ENCODE measurements around the gene WBP4. TPM values are rescaled to one million over a fixed set of nuclear protein-coding genes. Genes with fewer than 3 reads are reported as not detected.

Gene WBP4
- total RNA-seq, 1 experiment from 2014 or later: 14.5 TPM

GRCh38 chr13:41012536-41012935, 48.8 kb upstream of the WBP4 start:
- Histone ChIP-seq H3K79me2 (ENCODE audit: insufficient read depth, low read length) (peaks cover 88% of the 10 kb centered on the region), H3K9me3 (ENCODE audit: control insufficient read depth in 1 of 2, insufficient read depth in 1 of 2, low read depth in 1 of 2, low read length in 2 of 2) (no peaks in the 10 kb centered on the region), H3K9ac (ENCODE audit: low read length) (no peak overlapping the region), H3K9me2 (ENCODE audit: insufficient read depth) (no peaks in the 10 kb centered on the region), H3K4me1 (ENCODE audit: control insufficient read depth in 1 of 2, insufficient read depth in 2 of 2, low read length in 2 of 2) (peaks cover 2 to 15% of the 10 kb centered on the region in 2 experiments; a peak in 2 of 4 replicates), H2AFZ (ENCODE audit: low read depth, low read length, poor library complexity, severe bottlenecking) (no peak overlapping the region), H3K4me2 (ENCODE audit: low read length) (no peak overlapping the region), H3K27ac (ENCODE audit: low read depth, low read length) (no peak overlapping the region), H4K20me1 (ENCODE audit: insufficient read depth) (no peaks in the 10 kb centered on the region), H3K4me3 (replicated peaks in 1 of 2; ENCODE audit: low read depth in 1 of 2, low read length in 2 of 2) (no peak overlapping the region), H3K27me3 (ENCODE audit: insufficient read depth, low read length) (no peaks in the 10 kb centered on the region), H3K36me3 (ENCODE audit: control insufficient read depth in 1 of 2, insufficient read depth in 2 of 2, low read length in 2 of 2) (no peaks in the 10 kb centered on the region)
- DNase-seq (ENCODE audit: low read depth, low spot score) (no peak), ATAC-seq (no peak)
- CTCF ChIA-PET: interaction anchor here (1.1 kb wide), 1 partner anchor 11 kb away, joined by 3 read pairs; no protein-coding TSS in a partner anchor
- intact Hi-C loops (cut with micrococcal nuclease): no loop called here
- TF ChIP-seq POLR2A (IDR thresholded peaks at IDR 0.05; ENCODE audit: borderline replicate concordance, extremely low read depth, insufficient read depth, insufficient read length) (no peak), ZFX (IDR thresholded peaks at IDR 0.05) (no peak), ZNF274 (IDR thresholded peaks at IDR 0.05; ENCODE audit: low read depth, low read length) (no peak), RAD21 (IDR thresholded peaks at IDR 0.05; ENCODE audit: low read depth) (no peak), MAX (IDR thresholded peaks at IDR 0.05) (no peak), ATF3 (IDR thresholded peaks at IDR 0.05) (no peak), SIN3A (IDR thresholded peaks at IDR 0.05; ENCODE audit: low read depth) (no peak), CBX3 (IDR thresholded peaks at IDR 0.05; ENCODE audit: low read depth) (no peak), EZH2phosphoT487 (IDR thresholded peaks at IDR 0.05; ENCODE audit: borderline replicate concordance) (no peak), CEBPB (IDR thresholded peaks at IDR 0.05; ENCODE audit: low read depth) (no peak), REST (IDR thresholded peaks at IDR 0.05; ENCODE audit: low read depth) (no peak), TCF7L2 (IDR thresholded peaks at IDR 0.05; ENCODE audit: borderline replicate concordance, extremely low read depth, insufficient read depth, insufficient read length) (no peak), EZH2 (IDR thresholded peaks at IDR 0.05) (no peak), POLR2AphosphoS5 (IDR thresholded peaks at IDR 0.05; ENCODE audit: low read depth, low read length) (no peak)
- RAD21 ChIA-PET (ENCODE audit: low non-redundant PET in 1 of 2, low total read pairs in 2 of 2, uncharacterized antibody in 2 of 2, unreplicated experiment in 2 of 2): interaction anchor here in 1 of 2 experiments (0.6 kb wide), 1 partner anchor 312 kb away, joined by 5 read pairs; no protein-coding TSS in a partner anchor
- POLR2A ChIA-PET: no interaction called here
- BruUV-seq (replicated peaks): no TSS peak

Data from HCT116 (cell line).